Measurements from ENCODE around the gene TJP2.
A peak's percentile ranks its signal among the peaks of the same experiment; 100 is the strongest.
"Not testable (repeated sequence)": the region's sequence is repeated elsewhere in the genome, so short reads cannot be mapped to it uniquely, and the experiment has no call there.

Gene TJP2

GRCh38 chr9:69158471-69158870 is 15.6 kb upstream of the TJP2 start:
- H3K4me3 ChIP-seq (ENCODE audit: low read length) = no peak overlapping the region
- DNase-seq (ENCODE audit: low read depth) = no peak
- TF ChIP-seq, protein P1, sequence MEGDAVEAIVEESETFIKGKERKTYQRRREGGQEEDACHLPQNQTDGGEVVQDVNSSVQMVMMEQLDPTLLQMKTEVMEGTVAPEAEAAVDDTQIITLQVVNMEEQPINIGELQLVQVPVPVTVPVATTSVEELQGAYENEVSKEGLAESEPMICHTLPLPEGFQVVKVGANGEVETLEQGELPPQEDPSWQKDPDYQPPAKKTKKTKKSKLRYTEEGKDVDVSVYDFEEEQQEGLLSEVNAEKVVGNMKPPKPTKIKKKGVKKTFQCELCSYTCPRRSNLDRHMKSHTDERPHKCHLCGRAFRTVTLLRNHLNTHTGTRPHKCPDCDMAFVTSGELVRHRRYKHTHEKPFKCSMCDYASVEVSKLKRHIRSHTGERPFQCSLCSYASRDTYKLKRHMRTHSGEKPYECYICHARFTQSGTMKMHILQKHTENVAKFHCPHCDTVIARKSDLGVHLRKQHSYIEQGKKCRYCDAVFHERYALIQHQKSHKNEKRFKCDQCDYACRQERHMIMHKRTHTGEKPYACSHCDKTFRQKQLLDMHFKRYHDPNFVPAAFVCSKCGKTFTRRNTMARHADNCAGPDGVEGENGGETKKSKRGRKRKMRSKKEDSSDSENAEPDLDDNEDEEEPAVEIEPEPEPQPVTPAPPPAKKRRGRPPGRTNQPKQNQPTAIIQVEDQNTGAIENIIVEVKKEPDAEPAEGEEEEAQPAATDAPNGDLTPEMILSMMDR (IDR thresholded peaks at IDR 0.05; ENCODE audit: insufficient read depth, low read depth, low read length, missing control alignments) = no peak

GRCh38 chr9:69164573-69164972 is 9.5 kb upstream of the TJP2 start:
- DNase-seq (ENCODE audit: low read depth); H3K4me3 ChIP-seq (ENCODE audit: low read length): not testable (repeated sequence)

DNA sequence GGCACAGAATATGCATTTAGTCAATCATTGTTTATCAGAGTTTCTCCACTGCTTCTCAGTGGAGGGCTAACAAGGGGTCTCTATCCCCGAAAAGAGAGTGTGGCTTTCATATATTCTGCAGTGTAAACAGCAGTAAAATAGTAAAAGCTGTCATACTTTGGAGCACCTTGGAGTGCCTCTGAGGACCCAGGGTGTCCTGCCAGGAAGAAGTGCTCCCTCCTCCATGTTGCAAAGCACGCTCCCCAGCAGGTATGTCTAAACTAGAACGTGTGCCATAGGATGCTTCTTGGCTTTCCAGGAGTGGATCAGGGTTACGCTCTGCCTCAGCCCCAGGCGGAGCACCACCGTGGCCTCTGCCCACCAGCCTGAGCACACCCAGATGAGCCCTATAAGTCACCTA is 8.5 kb upstream of the TJP2 start:
- no peak overlapping the region for H3K4me3 ChIP-seq (ENCODE audit: low read length)
- no peak for DNase-seq (ENCODE audit: low read depth)
- TF ChIP-seq, protein P1 (IDR thresholded peaks at IDR 0.05; ENCODE audit: insufficient read depth, low read depth, low read length, missing control alignments) = no peak

DNA sequence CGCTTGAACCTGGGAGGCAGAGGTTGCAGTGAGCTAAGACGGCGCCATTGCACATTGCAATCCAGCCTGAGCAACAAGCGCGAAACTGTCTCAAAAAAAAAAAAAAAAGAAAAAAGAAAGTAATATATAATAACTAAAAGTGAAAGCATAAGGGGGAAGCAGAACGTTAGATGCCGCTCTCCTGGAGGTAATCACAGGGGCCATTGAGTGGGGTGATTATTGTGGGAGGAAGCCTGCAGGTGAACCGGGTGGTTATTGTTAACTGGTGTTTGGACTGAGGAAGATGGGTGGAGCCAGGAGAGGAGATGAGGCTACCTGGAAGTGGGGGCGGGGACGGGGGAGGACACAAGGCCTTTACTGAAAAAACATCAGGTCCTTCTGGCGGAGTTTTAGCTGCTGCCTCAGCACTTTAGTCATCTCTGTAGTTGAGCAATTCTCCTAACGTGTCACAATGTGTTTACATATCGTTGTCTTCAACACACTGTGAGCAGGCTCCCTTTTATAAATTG is 5.3 kb upstream of the TJP2 start:
- TF ChIP-seq, protein P1 (IDR thresholded peaks at IDR 0.05; ENCODE audit: insufficient read depth, low read depth, low read length, missing control alignments) = no peak
- H3K4me3 ChIP-seq (ENCODE audit: low read length) = no peak overlapping the region
- DNase-seq (ENCODE audit: low read depth) = peak; percentile 99

GRCh38 chr9:69170231-69170630 is 3.8 kb upstream of the TJP2 start:
- TF ChIP-seq, protein P1 (IDR thresholded peaks at IDR 0.05; ENCODE audit: insufficient read depth, low read depth, low read length, missing control alignments) = no peak
- DNase-seq (ENCODE audit: low read depth) = no peak
- H3K4me3 ChIP-seq (ENCODE audit: low read length) = no peak overlapping the region

GRCh38 chr9:69171049-69171448 is 3.0 kb upstream of the TJP2 start:
- peak; percentile 99 for DNase-seq (ENCODE audit: low read depth)
- TF ChIP-seq, protein P1 (IDR thresholded peaks at IDR 0.05; ENCODE audit: insufficient read depth, low read depth, low read length, missing control alignments) = no peak
- H3K4me3 ChIP-seq (ENCODE audit: low read length) = no peak overlapping the region

DNA sequence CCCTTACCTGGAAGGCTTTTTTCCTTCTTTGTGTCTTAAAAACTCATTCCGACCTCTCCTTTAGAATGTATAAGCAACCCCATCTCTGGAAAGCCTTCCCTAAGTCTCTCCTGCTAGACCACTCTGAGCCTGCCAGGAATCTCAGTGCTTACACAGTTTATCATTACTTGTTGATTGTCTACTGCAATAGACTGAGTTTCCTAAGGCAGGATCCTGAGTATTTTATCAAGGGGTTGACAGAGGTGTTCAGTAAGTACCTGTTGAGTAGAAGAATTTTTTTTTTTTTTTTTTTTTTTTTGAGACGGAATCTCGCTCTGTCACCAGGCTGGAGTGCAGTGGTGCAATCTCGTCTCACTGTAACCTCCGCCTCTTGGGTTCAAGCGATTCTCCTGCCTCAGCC is 2.6 kb upstream of the TJP2 start:
- H3K4me3 ChIP-seq (ENCODE audit: low read length) = no peak overlapping the region
- no peak for DNase-seq (ENCODE audit: low read depth)
- TF ChIP-seq, protein P1 (IDR thresholded peaks at IDR 0.05; ENCODE audit: insufficient read depth, low read depth, low read length, missing control alignments) = no peak

Data from epithelial cell of esophagus (primary cell).